ENCODE results near the gene SLC5A11.
"Not testable (repeated sequence)": the region's sequence is repeated elsewhere in the genome, so short reads cannot be mapped to it uniquely, and the experiment has no call there.

Gene SLC5A11

GRCh38 chr16:24845726-24846547 is at the start of gene SLC5A11:
Gene SLC5A11, plus strand, starts transcription at chr16:24845963. Its CDS starts 12,681 bp downstream, at chr16:24858644.
- no peak for DNase-seq (ENCODE audit: low read depth in 2 of 2)

GRCh38 chr16:24800586-24800985 is 45.2 kb upstream of the SLC5A11 start:
- DNase-seq (ENCODE audit: low read depth in 2 of 2): peak in 1 of 2 experiments; percentile 0

- DNase-seq (ENCODE audit: low read depth in 2 of 2): no peak
These were observed 43.9 kb upstream of the SLC5A11 start for GRCh38 chr16:24801761-24802302.

- no peak for DNase-seq (ENCODE audit: low read depth in 2 of 2)
These were observed 40.3 kb upstream of the SLC5A11 start for GRCh38 chr16:24805484-24805883.

- DNase-seq (ENCODE audit: low read depth in 2 of 2): no peak
These were observed 38.5 kb upstream of the SLC5A11 start for GRCh38 chr16:24807301-24807700.

- DNase-seq (ENCODE audit: low read depth in 2 of 2): no peak
These were observed 34.6 kb upstream of the SLC5A11 start for GRCh38 chr16:24810951-24811843.

GRCh38 chr16:24812813-24813212 is 33.0 kb upstream of the SLC5A11 start:
- DNase-seq (ENCODE audit: low read depth in 2 of 2): not testable (repeated sequence)

- no peak for DNase-seq (ENCODE audit: low read depth in 2 of 2)
These were observed 30.7 kb upstream of the SLC5A11 start for GRCh38 chr16:24815021-24815420.

- DNase-seq (ENCODE audit: low read depth in 2 of 2): no peak
These were observed 29.1 kb upstream of the SLC5A11 start for GRCh38 chr16:24816688-24817087.

- DNase-seq (ENCODE audit: low read depth in 2 of 2): no peak
These were observed 26.2 kb upstream of the SLC5A11 start for GRCh38 chr16:24819462-24820040.

- no peak for DNase-seq (ENCODE audit: low read depth in 2 of 2)
These were observed 25.2 kb upstream of the SLC5A11 start for GRCh38 chr16:24820522-24820921.

- no peak for DNase-seq (ENCODE audit: low read depth in 2 of 2)
These were observed 24.6 kb upstream of the SLC5A11 start for GRCh38 chr16:24821129-24821528.

GRCh38 chr16:24822542-24822941 is 23.2 kb upstream of the SLC5A11 start:
- no peak for DNase-seq (ENCODE audit: low read depth in 2 of 2)

GRCh38 chr16:24822974-24823373 is 22.8 kb upstream of the SLC5A11 start:
- no peak for DNase-seq (ENCODE audit: low read depth in 2 of 2)

- no peak for DNase-seq (ENCODE audit: low read depth in 2 of 2)
These were observed 20.1 kb upstream of the SLC5A11 start for GRCh38 chr16:24825696-24826095.

- no peak for DNase-seq (ENCODE audit: low read depth in 2 of 2)
These were observed 19.6 kb upstream of the SLC5A11 start for GRCh38 chr16:24826096-24826690.

- DNase-seq (ENCODE audit: low read depth in 2 of 2): no peak
These were observed 18.8 kb upstream of the SLC5A11 start for GRCh38 chr16:24826817-24827566.

GRCh38 chr16:24829153-24829552 is 16.6 kb upstream of the SLC5A11 start:
- DNase-seq (ENCODE audit: low read depth in 2 of 2): no peak

- no peak for DNase-seq (ENCODE audit: low read depth in 2 of 2)
These were observed 12.4 kb upstream of the SLC5A11 start for GRCh38 chr16:24833352-24833751.

GRCh38 chr16:24834459-24835335 is 11.1 kb upstream of the SLC5A11 start:
- no peak for DNase-seq (ENCODE audit: low read depth in 2 of 2)
